K562 (cell line): ENCODE results near the gene SEMA6C. TPM values are rescaled to one million over a fixed set of nuclear protein-coding genes. Genes with fewer than 3 reads are reported as not detected.
A peak's percentile ranks its signal among the peaks of the same experiment; 100 is the strongest.

ENCODE experiments used
- FOXK1 ChIP-seq: sonication (generic); formaldehyde crosslinking; IDR thresholded peaks from 2 replicates; pipeline ENCODE4 v1.8.0; 2022; ENCODE audit warnings: missing genetic modification reagents, mild to moderate bottlenecking, borderline replicate concordance
- GTF2A2 ChIP-seq: IDR thresholded peaks from 2 replicates; pipeline ENCODE4 v1.6.1; 2016; ENCODE audit warnings: mild to moderate bottlenecking, missing genetic modification characterization, missing compliant biosample characterization
- GTF2F1 ChIP-seq: IDR thresholded peaks from 2 replicates; pipeline ENCODE4 v1.6.1; 2011; ENCODE audit warnings: low read depth, low read length, improper control_type of control experiment
- IRF2 ChIP-seq: sonication (generic); formaldehyde crosslinking; IDR thresholded peaks from 2 replicates; pipeline ENCODE4 v1.8.1; 2022; ENCODE audit warnings: mild to moderate bottlenecking, missing genetic modification reagents
- SIN3A ChIP-seq, 2 experiments: fragments of 150-350 bp in 1 of 2; IDR thresholded peaks; 2 replicates each; pipeline ENCODE4 v1.6.1; 2011 to 2016; ENCODE audit warnings: borderline replicate concordance in 2 of 2, low read depth in 2 of 2, low read length in 2 of 2, mild to moderate bottlenecking in 2 of 2, moderate library complexity in 2 of 2; ENCODE audit not compliant: control insufficient read depth in 1 of 2
- TARDBP ChIP-seq: fragments of 450-650 bp; IDR thresholded peaks from 2 replicates; pipeline ENCODE4 v1.6.1; 2016
- polyA plus RNA-seq, 8 experiments: library from polyadenylated mRNA; depleted of rRNA in 4 of 8; stranded (reverse) in 5 of 8; unstranded in 3 of 8; fragments of >200 nt; fragmentation: Nextera tagmentation in 2 of 8; fragmentation: Illumina TruSeq in 1 of 8; extraction: Ambion mirVana in 2 of 8; extraction: Trizol in 1 of 8; gene quantifications; 2 replicates each; pipeline versions ENCODE4 v1.2.1 to v1.2.3, GENCODE V29; 2011 to 2014; ENCODE audit warnings: inconsistent platforms in 1 of 8, missing spikeins in 1 of 8
- total RNA-seq, 7 experiments: library from RNA; depleted of rRNA in 6 of 7; stranded (reverse); fragments of >200 nt in 6 of 7; fragmentation: Illumina TruSeq in 2 of 7; extraction: Trizol in 2 of 7; gene quantifications; 2 replicates each; pipeline versions ENCODE4 v1.2.1 to v1.2.3, GENCODE V29; 2011 to 2021; ENCODE audit warnings: low replicate concordance in 1 of 7
- TF ChIP-seq, protein P1 (sequence below): fragments of 450-650 bp; conservative IDR thresholded peaks from 2 replicates; pipeline ENCODE4 v1.6.1; 2016; ENCODE audit warnings: missing genetic modification characterization, low read depth, mild to moderate bottlenecking, control low read depth, missing compliant biosample characterization
- TF ChIP-seq, protein P2 (sequence below): fragments of 250-450 bp; sonication (Bioruptor Pico); IDR thresholded peaks from 2 replicates; pipeline ENCODE4 v1.8.0; 2021; ENCODE audit warnings: moderate library complexity, mild to moderate bottlenecking, inconsistent platforms
- TF ChIP-seq, protein P3 (sequence below): sonication (generic); formaldehyde crosslinking; IDR thresholded peaks from 2 replicates; pipeline ENCODE4 v1.8.0; 2022; ENCODE audit warnings: missing genetic modification reagents, mild to moderate bottlenecking, borderline replicate concordance
- TF ChIP-seq, protein P4 (sequence below): fragments of 250-450 bp; sonication (Bioruptor Pico); IDR thresholded peaks from 2 replicates; pipeline ENCODE4 v1.5.0; 2021
- TF ChIP-seq, protein P5 (sequence below): IDR thresholded peaks from 3 replicates; pipeline ENCODE4 v1.6.1; 2011; ENCODE audit warnings: borderline replicate concordance, mild to moderate bottlenecking; ENCODE audit not compliant: insufficient read length, insufficient read depth
- TF ChIP-seq, protein P6 (sequence below): IDR thresholded peaks from 2 replicates; pipeline ENCODE4 v1.6.1; 2012; ENCODE audit warnings: low read depth, low read length, improper control_type of control experiment, borderline replicate concordance
- TF ChIP-seq, protein P7 (sequence below): sonication (generic); formaldehyde crosslinking; IDR thresholded peaks from 2 replicates; pipeline ENCODE4 v1.8.0; 2022; ENCODE audit warnings: mild to moderate bottlenecking, missing genetic modification reagents, borderline replicate concordance
- TF ChIP-seq, protein P8 (sequence below): fragments of 250-450 bp; sonication (Bioruptor Pico); IDR thresholded peaks from 2 replicates; pipeline ENCODE4 v1.9.0; 2021; ENCODE audit warnings: mild to moderate bottlenecking

The SEMA6C gene
- total and polyA plus RNA-seq, 9 of the 15 experiments (the other 6 are each of a cell fraction or from before 2014, with no cell fraction given), result 0.03 to 4.6 (median 0.95) TPM

DNA sequence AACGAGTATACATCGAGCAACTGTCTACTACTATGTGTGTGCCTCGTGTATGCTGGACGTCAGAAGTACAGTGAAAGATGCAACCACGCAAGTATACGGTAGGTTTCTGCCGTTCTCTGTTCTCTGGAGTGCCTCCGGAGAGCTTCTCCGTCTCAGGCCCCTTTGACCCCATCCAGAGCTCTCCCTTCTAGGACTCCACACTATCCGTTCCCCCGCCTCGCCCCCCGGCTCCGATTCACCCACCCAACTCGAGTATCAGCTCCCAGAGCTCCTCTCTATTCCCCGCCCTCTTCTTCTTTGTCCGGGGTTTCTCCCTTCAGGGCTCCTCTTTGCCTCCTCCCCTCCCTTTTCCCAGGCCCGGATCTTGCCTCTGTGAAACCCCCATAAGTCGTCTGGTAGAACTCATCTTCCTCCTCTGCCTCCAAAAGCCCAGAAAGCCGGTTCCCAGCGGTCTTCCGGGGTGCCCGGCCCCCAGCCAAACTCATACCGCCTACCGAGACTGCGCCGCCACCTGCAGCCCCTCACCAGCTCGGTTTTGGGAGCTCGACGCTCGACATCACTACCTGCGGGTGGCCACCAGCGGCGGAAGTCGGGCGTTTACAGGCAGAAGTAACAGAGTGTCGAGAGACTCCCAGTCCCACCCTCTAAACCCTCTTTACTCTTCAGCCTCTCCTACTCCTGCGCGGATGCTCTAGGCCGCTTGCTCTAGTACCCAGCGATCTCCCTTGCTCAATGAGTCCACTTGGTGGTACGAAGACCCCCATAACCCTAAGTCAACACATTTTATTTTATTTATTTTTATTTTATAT is 43.4 kb upstream of the SEMA6C start, which contains the start of gene VPS72 (continued):
- TF ChIP-seq, protein P1, sequence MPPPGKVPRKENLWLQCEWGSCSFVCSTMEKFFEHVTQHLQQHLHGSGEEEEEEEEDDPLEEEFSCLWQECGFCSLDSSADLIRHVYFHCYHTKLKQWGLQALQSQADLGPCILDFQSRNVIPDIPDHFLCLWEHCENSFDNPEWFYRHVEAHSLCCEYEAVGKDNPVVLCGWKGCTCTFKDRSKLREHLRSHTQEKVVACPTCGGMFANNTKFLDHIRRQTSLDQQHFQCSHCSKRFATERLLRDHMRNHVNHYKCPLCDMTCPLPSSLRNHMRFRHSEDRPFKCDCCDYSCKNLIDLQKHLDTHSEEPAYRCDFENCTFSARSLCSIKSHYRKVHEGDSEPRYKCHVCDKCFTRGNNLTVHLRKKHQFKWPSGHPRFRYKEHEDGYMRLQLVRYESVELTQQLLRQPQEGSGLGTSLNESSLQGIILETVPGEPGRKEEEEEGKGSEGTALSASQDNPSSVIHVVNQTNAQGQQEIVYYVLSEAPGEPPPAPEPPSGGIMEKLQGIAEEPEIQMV (tag), result no peak
- TF ChIP-seq, protein P2, sequence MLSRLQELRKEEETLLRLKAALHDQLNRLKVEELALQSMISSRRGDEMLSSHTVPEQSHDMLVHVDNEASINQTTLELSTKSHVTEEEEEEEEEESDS (CRISPR knock-in tag), result no peak
- TF ChIP-seq SIN3A (IDR thresholded peaks at IDR 0.05; ENCODE audit: borderline replicate concordance in 2 of 2, control insufficient read depth in 1 of 2, low read depth in 2 of 2, low read length in 2 of 2), result peak; percentile 88 to 89; a peak in 3 of 4 replicates
- TF ChIP-seq, protein P3, sequence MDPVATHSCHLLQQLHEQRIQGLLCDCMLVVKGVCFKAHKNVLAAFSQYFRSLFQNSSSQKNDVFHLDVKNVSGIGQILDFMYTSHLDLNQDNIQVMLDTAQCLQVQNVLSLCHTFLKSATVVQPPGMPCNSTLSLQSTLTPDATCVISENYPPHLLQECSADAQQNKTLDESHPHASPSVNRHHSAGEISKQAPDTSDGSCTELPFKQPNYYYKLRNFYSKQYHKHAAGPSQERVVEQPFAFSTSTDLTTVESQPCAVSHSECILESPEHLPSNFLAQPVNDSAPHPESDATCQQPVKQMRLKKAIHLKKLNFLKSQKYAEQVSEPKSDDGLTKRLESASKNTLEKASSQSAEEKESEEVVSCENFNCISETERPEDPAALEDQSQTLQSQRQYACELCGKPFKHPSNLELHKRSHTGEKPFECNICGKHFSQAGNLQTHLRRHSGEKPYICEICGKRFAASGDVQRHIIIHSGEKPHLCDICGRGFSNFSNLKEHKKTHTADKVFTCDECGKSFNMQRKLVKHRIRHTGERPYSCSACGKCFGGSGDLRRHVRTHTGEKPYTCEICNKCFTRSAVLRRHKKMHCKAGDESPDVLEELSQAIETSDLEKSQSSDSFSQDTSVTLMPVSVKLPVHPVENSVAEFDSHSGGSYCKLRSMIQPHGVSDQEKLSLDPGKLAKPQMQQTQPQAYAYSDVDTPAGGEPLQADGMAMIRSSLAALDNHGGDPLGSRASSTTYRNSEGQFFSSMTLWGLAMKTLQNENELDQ (CRISPR knock-in tag), result no peak; the same call in 1 of the 2 replicates
- TF ChIP-seq, protein P4, sequence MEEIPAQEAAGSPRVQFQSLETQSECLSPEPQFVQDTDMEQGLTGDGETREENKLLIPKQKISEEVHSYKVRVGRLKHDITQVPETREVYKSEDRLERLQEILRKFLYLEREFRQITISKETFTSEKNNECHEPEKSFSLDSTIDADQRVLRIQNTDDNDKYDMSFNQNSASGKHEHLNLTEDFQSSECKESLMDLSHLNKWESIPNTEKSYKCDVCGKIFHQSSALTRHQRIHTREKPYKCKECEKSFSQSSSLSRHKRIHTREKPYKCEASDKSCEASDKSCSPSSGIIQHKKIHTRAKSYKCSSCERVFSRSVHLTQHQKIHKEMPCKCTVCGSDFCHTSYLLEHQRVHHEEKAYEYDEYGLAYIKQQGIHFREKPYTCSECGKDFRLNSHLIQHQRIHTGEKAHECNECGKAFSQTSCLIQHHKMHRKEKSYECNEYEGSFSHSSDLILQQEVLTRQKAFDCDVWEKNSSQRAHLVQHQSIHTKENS (CRISPR knock-in tag), result no peak
- no peak for TF ChIP-seq GTF2A2 (tag)
- TF ChIP-seq FOXK1 (CRISPR knock-in tag), result no peak
- TF ChIP-seq, protein P5, sequence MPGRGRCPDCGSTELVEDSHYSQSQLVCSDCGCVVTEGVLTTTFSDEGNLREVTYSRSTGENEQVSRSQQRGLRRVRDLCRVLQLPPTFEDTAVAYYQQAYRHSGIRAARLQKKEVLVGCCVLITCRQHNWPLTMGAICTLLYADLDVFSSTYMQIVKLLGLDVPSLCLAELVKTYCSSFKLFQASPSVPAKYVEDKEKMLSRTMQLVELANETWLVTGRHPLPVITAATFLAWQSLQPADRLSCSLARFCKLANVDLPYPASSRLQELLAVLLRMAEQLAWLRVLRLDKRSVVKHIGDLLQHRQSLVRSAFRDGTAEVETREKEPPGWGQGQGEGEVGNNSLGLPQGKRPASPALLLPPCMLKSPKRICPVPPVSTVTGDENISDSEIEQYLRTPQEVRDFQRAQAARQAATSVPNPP, result no peak
- TF ChIP-seq, protein P6, sequence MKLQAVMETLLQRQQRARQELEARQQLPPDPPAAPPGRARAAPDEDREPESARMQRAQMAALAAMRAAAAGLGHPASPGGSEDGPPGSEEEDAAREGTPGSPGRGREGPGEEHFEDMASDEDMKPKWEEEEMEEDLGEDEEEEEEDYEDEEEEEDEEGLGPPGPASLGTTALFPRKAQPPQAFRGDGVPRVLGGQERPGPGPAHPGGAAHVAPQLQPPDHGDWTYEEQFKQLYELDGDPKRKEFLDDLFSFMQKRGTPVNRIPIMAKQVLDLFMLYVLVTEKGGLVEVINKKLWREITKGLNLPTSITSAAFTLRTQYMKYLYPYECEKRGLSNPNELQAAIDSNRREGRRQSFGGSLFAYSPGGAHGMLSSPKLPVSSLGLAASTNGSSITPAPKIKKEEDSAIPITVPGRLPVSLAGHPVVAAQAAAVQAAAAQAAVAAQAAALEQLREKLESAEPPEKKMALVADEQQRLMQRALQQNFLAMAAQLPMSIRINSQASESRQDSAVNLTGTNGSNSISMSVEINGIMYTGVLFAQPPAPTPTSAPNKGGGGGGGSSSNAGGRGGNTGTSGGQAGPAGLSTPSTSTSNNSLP, result no peak
- TF ChIP-seq IRF2 (CRISPR knock-in tag), result no peak
- TF ChIP-seq GTF2F1, result peak; percentile 62; the same call in 1 of the 2 replicates
- TF ChIP-seq, protein P7, sequence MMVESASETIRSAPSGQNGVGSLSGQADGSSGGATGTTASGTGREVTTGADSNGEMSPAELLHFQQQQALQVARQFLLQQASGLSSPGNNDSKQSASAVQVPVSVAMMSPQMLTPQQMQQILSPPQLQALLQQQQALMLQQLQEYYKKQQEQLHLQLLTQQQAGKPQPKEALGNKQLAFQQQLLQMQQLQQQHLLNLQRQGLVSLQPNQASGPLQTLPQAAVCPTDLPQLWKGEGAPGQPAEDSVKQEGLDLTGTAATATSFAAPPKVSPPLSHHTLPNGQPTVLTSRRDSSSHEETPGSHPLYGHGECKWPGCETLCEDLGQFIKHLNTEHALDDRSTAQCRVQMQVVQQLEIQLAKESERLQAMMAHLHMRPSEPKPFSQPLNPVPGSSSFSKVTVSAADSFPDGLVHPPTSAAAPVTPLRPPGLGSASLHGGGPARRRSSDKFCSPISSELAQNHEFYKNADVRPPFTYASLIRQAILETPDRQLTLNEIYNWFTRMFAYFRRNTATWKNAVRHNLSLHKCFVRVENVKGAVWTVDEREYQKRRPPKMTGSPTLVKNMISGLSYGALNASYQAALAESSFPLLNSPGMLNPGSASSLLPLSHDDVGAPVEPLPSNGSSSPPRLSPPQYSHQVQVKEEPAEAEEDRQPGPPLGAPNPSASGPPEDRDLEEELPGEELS (CRISPR knock-in tag), result no peak
- TF ChIP-seq, protein P8, sequence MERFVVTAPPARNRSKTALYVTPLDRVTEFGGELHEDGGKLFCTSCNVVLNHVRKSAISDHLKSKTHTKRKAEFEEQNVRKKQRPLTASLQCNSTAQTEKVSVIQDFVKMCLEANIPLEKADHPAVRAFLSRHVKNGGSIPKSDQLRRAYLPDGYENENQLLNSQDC (CRISPR knock-in tag), result no peak
- no peak for TF ChIP-seq TARDBP
